Osteocyte (in vitro differentiated cells): Measurements from ENCODE around the gene TPSB2. TPM values are rescaled to one million over a fixed set of nuclear protein-coding genes. Genes with fewer than 3 reads are reported as not detected.
"Not testable (repeated sequence)": the region's sequence is repeated elsewhere in the genome, so short reads cannot be mapped to it uniquely, and the experiment has no call there.

Source experiments
- DNase-seq: peaks from one replicate; pipeline ENCODE4 v3.0.0; 2021; ENCODE audit warnings: mixed read lengths; ENCODE audit not compliant: unreplicated experiment; ENCODE audit errors: extremely low spot score
- H3K27ac Mint-ChIP-seq: one replicate; pipeline ENCODE4 v1.8.0; 2021; ENCODE audit warnings: mild to moderate bottlenecking, mixed read lengths; ENCODE audit not compliant: unreplicated experiment
- H3K27me3 Mint-ChIP-seq: one replicate; pipeline ENCODE4 v1.8.0; 2021; ENCODE audit warnings: mixed read lengths; ENCODE audit not compliant: unreplicated experiment
- H3K36me3 Mint-ChIP-seq: one replicate; pipeline ENCODE4 v1.8.0; 2021; ENCODE audit warnings: mixed read lengths; ENCODE audit not compliant: unreplicated experiment
- H3K4me1 Mint-ChIP-seq: one replicate; pipeline ENCODE4 v1.8.0; 2021; ENCODE audit warnings: mixed read lengths; ENCODE audit not compliant: unreplicated experiment
- H3K4me3 Mint-ChIP-seq: one replicate; pipeline ENCODE4 v1.8.0; 2021; ENCODE audit warnings: mild to moderate bottlenecking, moderate library complexity, mixed read lengths; ENCODE audit not compliant: unreplicated experiment
- H3K9me3 Mint-ChIP-seq: one replicate; pipeline ENCODE4 v1.8.0; 2021; ENCODE audit warnings: mixed read lengths; ENCODE audit not compliant: unreplicated experiment
- CTCF ChIP-seq: fragments of 200-600 bp; sonication (generic); IDR thresholded peaks from 2 replicates; pipeline ENCODE4 v1.5.0; 2021; ENCODE audit warnings: antibody characterized with exemption, mild to moderate bottlenecking, moderate library complexity
- long read RNA-seq: library from polyadenylated mRNA; unstranded; transcript quantifications from one replicate; pipeline ENCODE4 v2.0.0, GENCODE V29; 2021
- total RNA-seq: library from RNA; stranded (reverse); gene quantifications from 2 replicates; pipeline ENCODE4 v1.2.1, GENCODE V29; 2021

TPSB2 gene
- not detected in 2 replicates for total RNA-seq
- long read RNA-seq, result 0 reads

- H3K36me3 Mint-ChIP-seq, H3K27ac Mint-ChIP-seq, H3K4me3 Mint-ChIP-seq, H3K9me3 Mint-ChIP-seq, H3K27me3 Mint-ChIP-seq, H3K4me1 Mint-ChIP-seq, DNase-seq: not testable (repeated sequence)
Measured at GRCh38 chr16:1230084-1230470, at the start of gene TPSB2. TPSB2 (minus strand) TSS chr16:1230184; CDS start chr16:1229951, 233 bp downstream.

- no peak for TF ChIP-seq CTCF
- H3K27ac Mint-ChIP-seq, result no peak overlapping the region
- H3K36me3 Mint-ChIP-seq, result no peaks in the 10 kb centered on the region
- H3K27me3 Mint-ChIP-seq, result peaks cover 8% of the 10 kb centered on the region
- H3K4me1 Mint-ChIP-seq, result peaks cover 14% of the 10 kb centered on the region
- no peak for DNase-seq
- H3K4me3 Mint-ChIP-seq, result no peak overlapping the region
- no peaks in the 10 kb centered on the region for H3K9me3 Mint-ChIP-seq
Measured at GRCh38 chr16:1279081-1279944, 49.3 kb upstream of the TPSB2 start.

GRCh38 chr16:1278477-1278876, 48.5 kb upstream of the TPSB2 start:
- no peak overlapping the region for H3K4me3 Mint-ChIP-seq
- H3K9me3 Mint-ChIP-seq, result no peaks in the 10 kb centered on the region
- peak; percentile 85 for DNase-seq
- peaks cover 14% of the 10 kb centered on the region for H3K4me1 Mint-ChIP-seq
- no peaks in the 10 kb centered on the region for H3K36me3 Mint-ChIP-seq
- H3K27me3 Mint-ChIP-seq, result peaks cover 8% of the 10 kb centered on the region
- no peak for TF ChIP-seq CTCF
- H3K27ac Mint-ChIP-seq, result no peak overlapping the region

GRCh38 chr16:1277617-1278282, 47.8 kb upstream of the TPSB2 start:
- Mint-ChIP-seq H3K4me3 (peak overlapping the region; percentile 40), H3K9me3 (no peaks in the 10 kb centered on the region), H3K4me1 (peaks cover 10% of the 10 kb centered on the region)

GRCh38 chr16:1277151-1277598, 47.2 kb upstream of the TPSB2 start:
- H3K36me3 Mint-ChIP-seq, result no peaks in the 10 kb centered on the region

More at GRCh38 chr16:1277617-1278282, 47.8 kb upstream of the TPSB2 start:
- Mint-ChIP-seq H3K36me3 (no peaks in the 10 kb centered on the region), H3K27me3 (peaks cover 7% of the 10 kb centered on the region), H3K27ac (no peak overlapping the region)
- DNase-seq, result peak; percentile 82
- no peak for TF ChIP-seq CTCF

More at GRCh38 chr16:1277151-1277598, 47.2 kb upstream of the TPSB2 start:
- no peak overlapping the region for H3K4me3 Mint-ChIP-seq
- H3K4me1 Mint-ChIP-seq, result peaks cover 13% of the 10 kb centered on the region
- no peaks in the 10 kb centered on the region for H3K9me3 Mint-ChIP-seq
- no peak overlapping the region for H3K27ac Mint-ChIP-seq
- peaks cover 7% of the 10 kb centered on the region for H3K27me3 Mint-ChIP-seq
- TF ChIP-seq CTCF, result no peak
- peak; percentile 81 for DNase-seq
